GM23338 (cell line): Measurements from ENCODE around the gene CCL7. TPM values are rescaled to one million over a fixed set of nuclear protein-coding genes. Genes with fewer than 3 reads are reported as not detected.

Experiments used
- ATAC-seq: fragments of 200-7000 bp; cut with Tn5 transposase; 3 replicates; pipeline ENCODE4 v1.9.1; 2020
- DNase-seq: peaks from one replicate; pipeline ENCODE4 v3.0.0-alpha.2; 2015; ENCODE audit warnings: low spot score
- H2AFZ ChIP-seq: fragments of 200-600 bp; sonication (generic); 2 replicates; pipeline ENCODE4 v1.8.0; 2016; ENCODE audit warnings: antibody characterized with exemption, mild to moderate bottlenecking, moderate library complexity
- H3F3A ChIP-seq: fragments of 200-600 bp; sonication (generic); replicated peaks from 2 replicates; pipeline ENCODE4 v1.8.0; 2017; ENCODE audit warnings: antibody characterized with exemption, mixed run types, low read depth
- H3K27ac ChIP-seq: fragments of 200-600 bp; sonication (generic); 2 replicates; pipeline ENCODE4 v1.6.1; 2016; ENCODE audit warnings: low read depth
- H3K27me3 ChIP-seq: fragments of 200-600 bp; sonication (generic); 2 replicates; pipeline ENCODE4 v1.8.0; 2016; ENCODE audit warnings: mild to moderate bottlenecking, mixed run types, moderate library complexity; ENCODE audit not compliant: insufficient read depth
- H3K36me3 ChIP-seq: fragments of 200-600 bp; sonication (generic); 2 replicates; pipeline ENCODE4 v1.8.0; 2016; ENCODE audit warnings: mild to moderate bottlenecking; ENCODE audit not compliant: insufficient read depth
- H3K4me1 ChIP-seq: fragments of 200-600 bp; sonication (generic); 2 replicates; pipeline ENCODE4 v1.8.0; 2016; ENCODE audit warnings: mild to moderate bottlenecking, moderate library complexity; ENCODE audit not compliant: insufficient read depth
- H3K4me2 ChIP-seq: fragments of 200-600 bp; sonication (generic); 2 replicates; pipeline ENCODE4 v1.7.1; 2017; ENCODE audit warnings: mixed run types
- H3K4me3 ChIP-seq: fragments of 200-600 bp; sonication (generic); 2 replicates; pipeline ENCODE4 v1.6.1; 2016; ENCODE audit warnings: mixed run types
- H3K79me2 ChIP-seq: fragments of 200-600 bp; sonication (generic); replicated peaks from 2 replicates; pipeline ENCODE4 v1.8.0; 2017; ENCODE audit warnings: mild to moderate bottlenecking; ENCODE audit not compliant: insufficient read depth
- H3K9me2 ChIP-seq: fragments of 200-600 bp; sonication (generic); 2 replicates; pipeline ENCODE4 v1.8.0; 2017; ENCODE audit not compliant: insufficient read depth
- H4K20me1 ChIP-seq: fragments of 200-600 bp; sonication (generic); replicated peaks from 2 replicates; pipeline ENCODE4 v1.8.0; 2017; ENCODE audit warnings: mild to moderate bottlenecking; ENCODE audit not compliant: insufficient read depth
- H3K27ac Mint-ChIP-seq: 2 replicates; pipeline ENCODE4 v1.8.0; 2020; ENCODE audit warnings: inconsistent platforms, mild to moderate bottlenecking, moderate library complexity, mixed read lengths
- H3K27me3 Mint-ChIP-seq: 3 replicates; pipeline ENCODE4 v1.8.0; 2022; ENCODE audit warnings: low read depth, mild to moderate bottlenecking, moderate library complexity, mixed read lengths, inconsistent platforms; ENCODE audit not compliant: insufficient read depth, poor library complexity
- H3K36me3 Mint-ChIP-seq: 3 replicates; pipeline ENCODE4 v1.8.0; 2021; ENCODE audit warnings: low read depth, mild to moderate bottlenecking, inconsistent platforms, moderate library complexity, mixed read lengths
- H3K4me1 Mint-ChIP-seq: 3 replicates; pipeline ENCODE4 v1.8.0; 2020; ENCODE audit warnings: mild to moderate bottlenecking, inconsistent platforms, mixed read lengths
- H3K4me3 Mint-ChIP-seq: 3 replicates; pipeline ENCODE4 v1.8.0; 2021; ENCODE audit warnings: moderate library complexity, mild to moderate bottlenecking, inconsistent platforms, mixed read lengths
- H3K9me3 Mint-ChIP-seq: 3 replicates; pipeline ENCODE4 v1.8.0; 2020; ENCODE audit warnings: moderate library complexity, mild to moderate bottlenecking, inconsistent platforms, mixed read lengths
- CREB1 ChIP-seq: fragments of 250-450 bp; sonication (Bioruptor Pico); IDR thresholded peaks from 2 replicates; pipeline ENCODE4 v1.5.0; 2020; ENCODE audit warnings: low read depth, mild to moderate bottlenecking, moderate library complexity
- CTCF ChIP-seq, 2 experiments: fragments of 200-600 bp in 1 of 2; sonication (generic) in 1 of 2; conservative IDR thresholded peaks; 2 replicates each; pipeline versions ENCODE4 v1.5.1 to v1.6.1; 2016 to 2017; ENCODE audit warnings: antibody characterized with exemption in 2 of 2, low read depth in 2 of 2, mild to moderate bottlenecking in 2 of 2, moderate library complexity in 1 of 2
- ETS1 ChIP-seq: IDR thresholded peaks from 2 replicates; pipeline ENCODE4 v1.6.1; 2016; ENCODE audit warnings: antibody characterized with exemption
- EZH2 ChIP-seq: fragments of 200-600 bp; sonication (generic); IDR thresholded peaks from one replicate; pipeline ENCODE4 v1.8.0; 2017; ENCODE audit warnings: antibody characterized with exemption, mild to moderate bottlenecking, low read depth; ENCODE audit not compliant: unreplicated experiment
- EZH2phosphoT487 ChIP-seq: fragments of 200-600 bp; sonication (generic); IDR thresholded peaks from one replicate; pipeline ENCODE4 v1.8.1; 2018; ENCODE audit warnings: antibody characterized with exemption; ENCODE audit not compliant: unreplicated experiment
- JUNB ChIP-seq: IDR thresholded peaks from one replicate; pipeline ENCODE4 v1.6.1; 2016; ENCODE audit warnings: antibody characterized with exemption; ENCODE audit not compliant: unreplicated experiment
- NANOG ChIP-seq: IDR thresholded peaks from 2 replicates; pipeline ENCODE4 v1.6.1; 2016; ENCODE audit warnings: antibody characterized with exemption, borderline replicate concordance
- POLR2AphosphoS5 ChIP-seq: IDR thresholded peaks from 2 replicates; pipeline ENCODE4 v1.6.1; 2016; ENCODE audit warnings: antibody characterized with exemption, low read depth
- STAT1 ChIP-seq: IDR thresholded peaks from one replicate; pipeline ENCODE4 v1.6.1; 2016; ENCODE audit warnings: antibody characterized with exemption; ENCODE audit not compliant: unreplicated experiment
- ZNF114 ChIP-seq: fragments of 250-450 bp; sonication (Bioruptor Pico); IDR thresholded peaks from 2 replicates; pipeline ENCODE4 v1.5.0; 2020; ENCODE audit warnings: mild to moderate bottlenecking, moderate library complexity
- ZNF331 ChIP-seq: fragments of 250-450 bp; sonication (Bioruptor Pico); IDR thresholded peaks from 2 replicates; pipeline ENCODE4 v1.5.0; 2020; ENCODE audit warnings: low read depth, mild to moderate bottlenecking, moderate library complexity
- ZNF462 ChIP-seq: fragments of 250-450 bp; sonication (Bioruptor Pico); IDR thresholded peaks from 2 replicates; pipeline ENCODE4 v1.5.0; 2020; ENCODE audit warnings: mild to moderate bottlenecking, moderate library complexity
- polyA plus RNA-seq: library from polyadenylated mRNA; unstranded; fragments of >200 nt; fragmentation: Nextera tagmentation; extraction: Ambion mirVana; gene quantifications from 2 replicates; pipeline ENCODE4 v1.2.1, GENCODE V29; 2016
- total RNA-seq: library from RNA; depleted of rRNA; stranded (reverse); fragments of >200 nt; shearing (Covaris generic); gene quantifications from 2 replicates; pipeline ENCODE4 v1.2.3, GENCODE V29; 2014
- TF ChIP-seq, protein P1 (sequence below): IDR thresholded peaks from one replicate; pipeline ENCODE4 v1.6.1; 2018; ENCODE audit warnings: antibody characterized with exemption; ENCODE audit not compliant: unreplicated experiment

Gene CCL7
- total and polyA plus RNA-seq, 2 experiments from 2014 or later = not detected

GRCh38 chr17:34252444-34253138 lies 17.4 kb upstream of the CCL7 start:
- no peaks in the 10 kb centered on the region; the same call in 1 of the 2 replicates for H3K36me3 ChIP-seq
- H3K27ac ChIP-seq = no peak overlapping the region
- H3F3A ChIP-seq = peaks cover 5% of the 10 kb centered on the region
- Mint-ChIP-seq H3K4me1 (peaks cover 41% of the 10 kb centered on the region), H3K36me3 (no peaks in the 10 kb centered on the region; the same call in 2 of the 3 replicates), H3K27me3 (peaks cover 11% of the 10 kb centered on the region), H3K4me3 (no peak overlapping the region), H3K27ac (no peak overlapping the region), H3K9me3 (no peaks in the 10 kb centered on the region)
- no peak overlapping the region for H2AFZ ChIP-seq
- DNase-seq (peak; percentile 22), ATAC-seq (peak; percentile 9; the same call in 2 of the 3 replicates)
- H3K4me1 ChIP-seq = peaks cover 35% of the 10 kb centered on the region
- no peaks in the 10 kb centered on the region for H3K79me2 ChIP-seq
- H3K4me3 ChIP-seq = no peak overlapping the region
- TF ChIP-seq, protein P1, sequence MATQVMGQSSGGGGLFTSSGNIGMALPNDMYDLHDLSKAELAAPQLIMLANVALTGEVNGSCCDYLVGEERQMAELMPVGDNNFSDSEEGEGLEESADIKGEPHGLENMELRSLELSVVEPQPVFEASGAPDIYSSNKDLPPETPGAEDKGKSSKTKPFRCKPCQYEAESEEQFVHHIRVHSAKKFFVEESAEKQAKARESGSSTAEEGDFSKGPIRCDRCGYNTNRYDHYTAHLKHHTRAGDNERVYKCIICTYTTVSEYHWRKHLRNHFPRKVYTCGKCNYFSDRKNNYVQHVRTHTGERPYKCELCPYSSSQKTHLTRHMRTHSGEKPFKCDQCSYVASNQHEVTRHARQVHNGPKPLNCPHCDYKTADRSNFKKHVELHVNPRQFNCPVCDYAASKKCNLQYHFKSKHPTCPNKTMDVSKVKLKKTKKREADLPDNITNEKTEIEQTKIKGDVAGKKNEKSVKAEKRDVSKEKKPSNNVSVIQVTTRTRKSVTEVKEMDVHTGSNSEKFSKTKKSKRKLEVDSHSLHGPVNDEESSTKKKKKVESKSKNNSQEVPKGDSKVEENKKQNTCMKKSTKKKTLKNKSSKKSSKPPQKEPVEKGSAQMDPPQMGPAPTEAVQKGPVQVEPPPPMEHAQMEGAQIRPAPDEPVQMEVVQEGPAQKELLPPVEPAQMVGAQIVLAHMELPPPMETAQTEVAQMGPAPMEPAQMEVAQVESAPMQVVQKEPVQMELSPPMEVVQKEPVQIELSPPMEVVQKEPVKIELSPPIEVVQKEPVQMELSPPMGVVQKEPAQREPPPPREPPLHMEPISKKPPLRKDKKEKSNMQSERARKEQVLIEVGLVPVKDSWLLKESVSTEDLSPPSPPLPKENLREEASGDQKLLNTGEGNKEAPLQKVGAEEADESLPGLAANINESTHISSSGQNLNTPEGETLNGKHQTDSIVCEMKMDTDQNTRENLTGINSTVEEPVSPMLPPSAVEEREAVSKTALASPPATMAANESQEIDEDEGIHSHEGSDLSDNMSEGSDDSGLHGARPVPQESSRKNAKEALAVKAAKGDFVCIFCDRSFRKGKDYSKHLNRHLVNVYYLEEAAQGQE = no peak
- no peak for TF ChIP-seq EZH2phosphoT487
- no peak for TF ChIP-seq POLR2AphosphoS5
- TF ChIP-seq ZNF331 (CRISPR knock-in tag) = no peak
- no peak for TF ChIP-seq ETS1
- TF ChIP-seq CTCF (conservative IDR thresholded peaks at IDR 0.05; ENCODE audit: low read depth in 2 of 2) = no peak
- TF ChIP-seq STAT1 = no peak
- no peak for TF ChIP-seq ZNF114 (CRISPR knock-in tag)
- TF ChIP-seq NANOG = no peak
- TF ChIP-seq JUNB = no peak
- no peak for TF ChIP-seq EZH2
- TF ChIP-seq ZNF462 (CRISPR knock-in tag) = no peak
- TF ChIP-seq CREB1 (CRISPR knock-in tag) = no peak
- no peaks in the 10 kb centered on the region for H4K20me1 ChIP-seq
- H3K4me2 ChIP-seq = no peak overlapping the region
- peaks cover 8% of the 10 kb centered on the region; the same call in 1 of the 2 replicates for H3K9me2 ChIP-seq
- peaks cover 9% of the 10 kb centered on the region; the same call in 1 of the 2 replicates for H3K27me3 ChIP-seq
